Aorta (tissue), 5 donors: ENCODE measurements around the gene TMCC3. TPM values are rescaled to one million over a fixed set of nuclear protein-coding genes. Genes with fewer than 3 reads are reported as not detected.

Experiments
- ATAC-seq: fragments of 200-7000 bp; cut with Tn5 transposase; one replicate; pipeline ENCODE4 v1.9.1; 2022; ENCODE audit warnings: moderate library complexity; ENCODE audit not compliant: low FRiP score
- DNase-seq, 2 donors: peaks; one replicate each; pipeline ENCODE4 v3.0.0-alpha.2; 2020
- H3K27ac ChIP-seq, 2 donors: one replicate each; pipeline ENCODE4 v1.5.1; 2013; ENCODE audit warnings: low read length in 2 of 2, mild to moderate bottlenecking in 2 of 2, moderate library complexity in 2 of 2, control low read depth in 1 of 2, inconsistent platforms in 1 of 2, low read depth in 1 of 2
- H3K27me3 ChIP-seq, 2 donors: one replicate each; pipeline ENCODE4 v1.6.1; 2013; ENCODE audit warnings: control low read depth in 1 of 2, low read length in 1 of 2, mild to moderate bottlenecking in 1 of 2, moderate library complexity in 1 of 2; ENCODE audit not compliant: insufficient read depth in 2 of 2, control insufficient read depth in 1 of 2
- H3K36me3 ChIP-seq, 2 donors: one replicate each; pipeline ENCODE4 v1.6.1; 2013; ENCODE audit warnings: control low read depth in 1 of 2, low read length in 1 of 2, mild to moderate bottlenecking in 1 of 2; ENCODE audit not compliant: insufficient read depth in 2 of 2, control insufficient read depth in 1 of 2
- H3K4me1 ChIP-seq, 2 donors: one replicate each; pipeline ENCODE4 v1.6.1; 2013; ENCODE audit warnings: low read length in 2 of 2, control low read depth in 1 of 2, mild to moderate bottlenecking in 1 of 2, moderate library complexity in 1 of 2; ENCODE audit not compliant: insufficient read depth in 2 of 2, control insufficient read depth in 1 of 2
- H3K4me3 ChIP-seq, 2 donors: one replicate each; pipeline ENCODE4 v1.5.1; 2013; ENCODE audit warnings: low read length in 2 of 2, control low read depth in 1 of 2, mild to moderate bottlenecking in 1 of 2
- H3K9me3 ChIP-seq: one replicate; pipeline ENCODE4 v1.6.1; 2013; ENCODE audit warnings: mild to moderate bottlenecking, low read length; ENCODE audit not compliant: control insufficient read depth
- WGBS, 2 donors: extraction: QIAGEN DNeasy Blood & Tissue Kit; methylation state at CpG; one replicate each; pipeline ENCODE4 v1.1.7; 2013; 5-methylcytosine and 5-hydroxymethylcytosine counted together
- intact Hi-C, 2 donors: fragments of 100-400 bp; cut with DNase I; formaldehyde crosslinking; loops; one replicate each; pipeline versions ENCODE4 v1.14.2 to v1.15.0; 2022
- polyA plus RNA-seq, 2 donors: library from polyadenylated mRNA; stranded (reverse); fragments of 200-250 nt; gene quantifications; one replicate each; pipeline ENCODE4 v1.2.3, GENCODE V29; 2013
- total RNA-seq, 2 donors: library from RNA; stranded (reverse); fragmentation: NEBNext Ultra II Directional; extraction: Animal tissue kit (Norgen Biotek cat#: 25700); gene quantifications; one replicate each; pipeline ENCODE4 v1.2.1, GENCODE V29; 2021
- donor health status: healthy with polysubstance abuse.
- donor health status: Bipolar disorder and iron deficiency.
- donor health status: DM: no; HTN: no; CAD: no.
- donor health status: DM: no; HTN: no; CAD: no.
- donor health status: DM: yes; HTN: yes; CAD: no.

Gene TMCC3
- total and polyA plus RNA-seq, 4 donors, result 0.74 to 16.8 (median 12.5) TPM

DNA sequence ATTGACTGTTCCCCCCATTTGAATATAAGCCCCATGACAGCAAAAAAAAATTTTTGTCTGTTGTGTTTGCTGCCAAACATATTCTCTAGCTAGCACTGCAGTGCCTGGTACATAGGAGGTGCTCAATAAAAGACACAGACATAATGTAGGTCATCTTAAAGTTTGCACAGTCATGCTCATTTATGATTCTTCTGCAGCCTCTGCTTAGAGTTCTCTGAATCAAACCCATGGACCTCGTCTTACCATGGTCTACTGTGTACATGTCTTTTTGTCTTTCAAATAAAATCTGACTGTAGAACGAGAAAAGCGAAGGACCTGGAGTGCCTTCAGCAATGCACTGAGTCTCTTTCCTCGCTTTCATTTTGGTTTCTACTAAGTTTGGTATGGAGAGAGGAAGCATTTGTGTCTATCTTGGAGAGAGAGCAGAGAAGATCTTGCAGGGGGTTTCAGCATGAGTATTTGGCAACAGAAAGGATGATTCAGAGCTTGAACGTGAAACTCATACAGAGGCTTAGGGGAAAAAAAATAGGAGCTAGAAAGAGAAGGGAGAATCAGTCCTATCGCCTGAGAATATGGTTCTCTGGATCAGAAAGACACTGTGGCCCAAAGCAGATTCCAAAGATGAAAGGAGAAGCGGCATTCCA, 38.8 kb upstream of the TMCC3 start:
- Histone ChIP-seq H3K36me3 (no peaks in the 10 kb centered on the region), H3K27me3 (no peaks in the 10 kb centered on the region), H3K4me3 (peak overlapping the region in 1 of 2 donors; percentile 19), H3K4me1 (no peaks in the 10 kb centered on the region), H3K27ac (peak overlapping the region in 1 of 2 donors; percentile 48), H3K9me3 (no peaks in the 10 kb centered on the region)
- ATAC-seq, result peak; percentile 58
- WGBS, 2 donors, result 32 to 60% methylated on average over 7 of the region's 7 CpGs
- DNase-seq, result no peak
- intact Hi-C loops, result no loop called here

DNA sequence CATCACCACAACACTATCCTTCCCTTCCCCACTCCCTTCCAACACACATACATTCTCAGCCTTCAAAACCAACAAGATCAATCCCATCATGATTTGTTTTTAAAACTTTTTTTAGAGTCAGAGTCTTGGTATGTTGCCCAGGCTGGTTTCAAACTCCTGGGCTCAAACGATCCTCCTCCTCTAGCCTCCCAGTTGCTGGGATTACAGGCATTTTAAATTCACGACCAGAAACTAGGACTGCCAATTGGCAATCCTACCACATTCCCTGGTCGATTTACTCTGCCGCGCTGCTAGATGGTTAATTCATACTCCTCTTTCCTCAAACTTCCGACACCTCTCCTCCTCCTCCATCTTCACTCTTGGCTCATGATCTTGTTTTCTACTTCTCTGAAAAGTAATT, 37.5 kb upstream of the TMCC3 start:
- Histone ChIP-seq H3K27me3 (no peaks in the 10 kb centered on the region), H3K9me3 (no peaks in the 10 kb centered on the region), H3K4me1 (no peaks in the 10 kb centered on the region), H3K27ac (no peak overlapping the region), H3K4me3 (no peak overlapping the region), H3K36me3 (no peaks in the 10 kb centered on the region)
- intact Hi-C loops, result no loop called here
- WGBS, 2 donors, result 49 to 55% methylated on average over 6 of the region's 6 CpGs
- DNase-seq (no peak), ATAC-seq (no peak)

DNA sequence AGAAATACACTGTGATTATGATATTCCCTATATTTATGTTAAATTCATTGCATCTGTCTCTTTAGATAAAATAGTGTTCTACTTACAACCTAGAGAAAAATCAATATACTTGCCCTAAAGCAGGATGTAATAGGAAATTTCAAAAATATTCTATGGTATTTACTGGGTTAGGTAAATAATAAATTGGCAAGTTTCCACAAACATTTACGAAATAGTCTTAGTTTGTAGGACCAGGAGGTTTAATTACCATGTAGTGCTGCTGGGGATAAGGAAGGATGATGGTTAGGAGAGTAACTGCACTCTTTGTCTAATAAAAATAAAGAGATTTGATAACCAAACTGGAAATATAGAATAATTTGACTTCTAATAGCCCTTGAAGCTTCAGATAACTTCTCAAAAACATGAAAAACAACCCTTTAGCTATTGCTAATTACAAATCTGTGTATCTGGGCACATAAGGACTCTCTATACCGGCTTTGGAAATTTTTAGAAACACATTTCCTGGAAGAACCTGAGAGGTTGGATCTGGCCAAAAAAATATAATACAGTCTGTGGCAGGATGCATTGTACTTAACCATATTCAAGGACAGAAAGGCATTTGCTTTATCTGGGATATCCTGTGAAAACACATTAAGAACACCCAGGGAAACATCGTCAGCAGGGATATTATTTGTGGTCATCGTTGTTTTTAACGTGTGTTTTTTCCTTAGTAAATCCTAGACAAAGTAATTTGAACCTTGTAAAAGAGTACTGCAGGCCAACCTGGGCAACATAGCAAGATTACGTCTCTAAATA, 36.7 kb upstream of the TMCC3 start:
- H3K4me1 ChIP-seq, result no peaks in the 10 kb centered on the region
- H3K27ac ChIP-seq, result no peak overlapping the region
- ATAC-seq, result no peak
- H3K36me3 ChIP-seq, result no peaks in the 10 kb centered on the region
- intact Hi-C loops, result no loop called here
- no peak overlapping the region for H3K4me3 ChIP-seq
- DNase-seq, result no peak
- H3K9me3 ChIP-seq, result no peaks in the 10 kb centered on the region
- WGBS, 2 donors, result 40 to 43% methylated on average over 6 of the region's 6 CpGs
- no peaks in the 10 kb centered on the region for H3K27me3 ChIP-seq

DNA sequence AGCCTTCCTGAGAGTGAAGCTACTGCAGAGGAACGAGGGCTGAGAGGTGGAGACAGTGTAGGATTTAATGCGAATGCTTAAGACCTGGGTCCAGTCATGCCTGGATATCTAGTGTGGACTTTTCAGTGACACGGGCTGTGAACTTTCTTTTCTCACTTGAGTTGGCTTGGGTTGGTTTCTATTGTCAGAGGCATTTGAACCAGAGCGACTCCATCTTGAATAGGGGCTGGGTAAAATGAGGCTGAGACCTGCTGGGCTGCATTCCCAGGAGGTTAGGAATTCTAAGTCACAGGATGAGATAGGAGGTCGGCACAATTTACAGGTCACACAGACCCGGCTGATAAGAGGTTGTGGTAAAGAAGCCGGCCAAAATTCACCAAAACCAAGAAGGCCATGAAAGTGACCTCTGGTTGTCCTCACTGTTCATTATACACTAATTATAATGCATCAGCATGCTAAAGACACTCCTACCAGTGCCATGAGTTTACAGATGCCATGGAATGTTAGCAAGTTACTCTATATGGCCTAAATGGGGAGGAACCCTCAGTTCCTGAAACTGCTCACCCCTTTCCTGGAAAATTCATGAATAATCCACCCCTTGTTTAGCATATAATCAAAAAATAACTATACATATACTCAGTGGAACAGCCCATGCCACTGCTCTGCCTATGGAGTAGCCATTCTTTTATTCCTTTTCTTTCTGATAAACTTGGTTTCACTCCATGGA, 34.2 kb upstream of the TMCC3 start:
- ATAC-seq (no peak), DNase-seq (no peak)
- Histone ChIP-seq H3K4me1 (no peaks in the 10 kb centered on the region), H3K9me3 (no peaks in the 10 kb centered on the region), H3K4me3 (no peak overlapping the region), H3K27ac (no peak overlapping the region), H3K36me3 (no peaks in the 10 kb centered on the region), H3K27me3 (no peaks in the 10 kb centered on the region)
- intact Hi-C loops, result no loop called here
- 96 to 98% methylated on average over 7 of the region's 7 CpGs for WGBS, 2 donors

DNA sequence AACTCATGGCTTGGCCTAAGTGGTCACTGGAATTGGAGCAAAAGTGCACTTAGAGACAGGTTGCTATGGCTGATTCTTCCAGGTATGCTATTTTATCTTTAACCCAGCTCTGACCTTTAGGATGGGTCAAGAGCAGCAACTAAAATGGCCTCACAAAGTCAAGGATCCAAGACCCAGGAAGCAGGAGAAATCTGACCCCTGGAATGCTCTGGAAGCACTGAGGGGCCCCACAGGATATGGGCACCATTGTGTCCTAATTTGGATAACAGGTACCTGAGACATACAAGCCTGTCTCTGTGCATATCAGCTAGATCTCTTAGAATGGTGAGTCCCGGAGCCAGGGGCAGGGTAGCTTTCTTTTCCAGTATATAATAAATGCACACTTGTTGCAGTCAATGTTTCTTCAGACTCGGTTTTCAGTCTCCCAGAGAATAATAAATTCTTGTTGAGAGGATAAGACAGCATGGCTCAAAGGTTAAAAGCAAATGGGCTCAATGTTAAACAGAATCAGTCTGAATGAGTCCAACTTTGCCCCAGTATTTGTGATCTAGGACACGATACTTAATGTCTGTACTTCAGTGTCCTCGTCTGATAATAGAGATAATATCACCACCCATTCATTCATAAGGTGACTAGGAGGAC, 29.3 kb upstream of the TMCC3 start:
- H3K4me3 ChIP-seq, result no peak overlapping the region
- no peaks in the 10 kb centered on the region for H3K4me1 ChIP-seq
- intact Hi-C loops, result no loop called here
- WGBS, 2 donors, result 95 to 96% methylated on average over 4 of the region's 4 CpGs
- no peaks in the 10 kb centered on the region for H3K27me3 ChIP-seq
- no peak for DNase-seq
- no peaks in the 10 kb centered on the region for H3K9me3 ChIP-seq
- no peak for ATAC-seq
- no peak overlapping the region for H3K27ac ChIP-seq
- H3K36me3 ChIP-seq, result no peaks in the 10 kb centered on the region

DNA sequence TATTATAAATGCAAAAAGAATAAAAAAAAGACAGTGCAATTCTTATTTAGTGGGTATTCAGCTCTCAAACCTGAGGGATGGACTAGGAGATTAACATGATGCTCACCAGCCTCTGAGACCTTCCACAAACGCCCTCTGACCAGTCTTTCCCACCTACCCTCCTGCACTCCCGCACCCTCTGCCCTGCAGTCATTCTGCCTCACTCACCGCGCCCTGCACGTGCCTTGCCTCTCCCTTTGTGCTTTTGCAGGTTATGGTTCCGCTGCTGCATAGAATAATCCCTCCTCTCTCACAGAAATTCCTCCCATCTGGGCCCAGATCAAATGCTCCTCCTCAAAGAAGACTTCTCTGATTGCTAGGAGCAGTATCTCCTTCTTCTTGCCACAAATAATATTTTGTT, 28.5 kb upstream of the TMCC3 start:
- Histone ChIP-seq H3K9me3 (no peaks in the 10 kb centered on the region), H3K27ac (no peak overlapping the region), H3K27me3 (no peaks in the 10 kb centered on the region), H3K4me3 (no peak overlapping the region), H3K36me3 (no peaks in the 10 kb centered on the region), H3K4me1 (no peaks in the 10 kb centered on the region)
- intact Hi-C loops, result no loop called here
- DNase-seq (no peak), ATAC-seq (no peak)
- 95 to 96% methylated on average over 6 of the region's 6 CpGs for WGBS, 2 donors

DNA sequence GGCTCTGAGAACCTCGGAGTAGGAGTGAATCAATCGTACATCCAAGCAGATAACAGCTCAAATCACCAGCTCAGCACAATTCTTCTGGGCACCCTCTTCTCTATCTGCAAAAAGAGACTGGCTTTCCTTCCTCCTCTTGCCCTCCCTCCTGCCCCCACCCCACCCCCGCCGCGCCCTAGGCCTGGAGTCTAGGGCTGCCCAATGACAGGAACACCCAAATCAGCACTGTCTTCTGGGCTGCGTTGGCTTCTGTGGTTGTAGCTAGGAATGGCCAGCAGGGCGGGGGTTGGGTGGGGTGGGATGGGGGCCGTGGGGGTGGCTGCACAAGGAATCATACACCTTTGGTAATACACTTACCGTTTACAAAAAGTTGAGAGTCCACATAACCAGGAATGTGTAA, 28.0 kb upstream of the TMCC3 start:
- WGBS, 2 donors, result 86 to 89% methylated on average over 9 of the region's 9 CpGs
- no peaks in the 10 kb centered on the region for H3K4me1 ChIP-seq
- H3K9me3 ChIP-seq, result no peaks in the 10 kb centered on the region
- intact Hi-C loops, result no loop called here
- no peak overlapping the region for H3K4me3 ChIP-seq
- H3K27ac ChIP-seq, result no peak overlapping the region
- ATAC-seq (no peak), DNase-seq (no peak)
- H3K27me3 ChIP-seq, result no peaks in the 10 kb centered on the region
- H3K36me3 ChIP-seq, result no peaks in the 10 kb centered on the region

DNA sequence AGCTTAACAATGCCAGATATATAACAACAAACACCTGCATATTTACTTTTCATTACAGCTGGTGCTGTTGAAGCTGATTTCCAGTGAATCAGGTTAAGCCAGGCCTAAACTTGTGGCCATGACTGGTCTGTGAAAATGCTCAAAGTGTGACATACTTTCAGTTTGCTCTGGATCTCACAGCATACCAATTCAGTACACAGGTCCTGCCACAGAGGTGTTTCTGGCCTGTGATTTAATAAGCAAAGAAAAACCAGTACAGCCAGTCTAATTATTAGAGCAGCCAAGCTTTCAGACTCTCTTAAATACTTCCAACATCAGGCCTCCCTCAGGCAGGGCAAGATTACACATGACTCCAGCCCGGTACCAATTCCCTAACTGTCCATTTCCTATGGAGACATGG, 27.4 kb upstream of the TMCC3 start:
- H3K27ac ChIP-seq, result no peak overlapping the region
- no peak for DNase-seq
- H3K27me3 ChIP-seq, result no peaks in the 10 kb centered on the region
- WGBS, 2 donors, result 96 to 100% methylated on average over 1 of the region's 1 CpG
- intact Hi-C loops, result no loop called here
- ATAC-seq, result no peak
- no peaks in the 10 kb centered on the region for H3K36me3 ChIP-seq
- H3K4me1 ChIP-seq, result no peaks in the 10 kb centered on the region
- no peaks in the 10 kb centered on the region for H3K9me3 ChIP-seq
- no peak overlapping the region for H3K4me3 ChIP-seq
